NCI-H1694 treated with DMSO at 0.1 percent for 48 hours (cell line): ENCODE results near the gene CLTB.

Experiments used
- DNase-seq: peaks from one replicate; lab custom pipeline; 2025; lab: John Stamatoyannopoulos, UW

Gene CLTB

DNA sequence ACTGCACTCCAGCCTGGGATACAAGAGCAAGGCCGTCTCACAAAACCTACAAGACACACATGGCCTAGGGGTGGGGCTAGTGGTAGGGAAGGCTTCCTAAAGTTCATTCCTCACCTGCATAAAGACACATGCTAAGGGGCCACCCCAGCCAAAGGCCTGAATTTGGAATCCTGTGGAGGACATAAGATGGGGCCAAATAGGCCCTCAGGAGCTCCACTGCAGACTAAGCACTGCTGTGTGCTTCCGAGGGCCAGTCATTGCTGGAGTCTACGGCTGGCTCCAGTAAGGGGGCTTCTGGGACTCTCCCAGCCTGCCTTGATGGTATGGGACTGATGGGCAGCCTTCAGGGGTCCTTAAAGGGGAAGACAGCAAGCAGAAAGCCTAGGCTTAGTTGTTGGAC lies 33.6 kb downstream of the CLTB start:
- DNase-seq, result no peak

DNA sequence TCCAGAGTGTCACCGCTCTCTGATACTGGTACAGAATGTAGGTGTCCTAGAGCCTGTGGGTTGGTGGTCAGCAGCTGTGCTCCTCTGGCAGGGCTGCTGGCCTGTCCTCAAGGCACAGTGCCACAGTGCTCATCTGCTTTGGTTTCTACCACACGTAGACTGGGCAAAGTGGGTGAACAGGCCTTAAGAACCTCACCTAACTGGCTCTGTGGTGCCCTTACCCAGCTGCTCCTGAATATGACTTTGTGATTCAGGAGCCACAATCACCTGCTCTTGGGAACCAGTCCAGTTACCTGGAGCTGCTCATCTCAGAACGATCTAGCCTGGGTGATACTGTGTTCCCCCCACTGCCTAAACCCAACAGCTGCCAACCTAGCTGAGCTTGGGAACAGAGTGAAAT lies 34.4 kb downstream of the CLTB start:
- DNase-seq, result no peak

DNA sequence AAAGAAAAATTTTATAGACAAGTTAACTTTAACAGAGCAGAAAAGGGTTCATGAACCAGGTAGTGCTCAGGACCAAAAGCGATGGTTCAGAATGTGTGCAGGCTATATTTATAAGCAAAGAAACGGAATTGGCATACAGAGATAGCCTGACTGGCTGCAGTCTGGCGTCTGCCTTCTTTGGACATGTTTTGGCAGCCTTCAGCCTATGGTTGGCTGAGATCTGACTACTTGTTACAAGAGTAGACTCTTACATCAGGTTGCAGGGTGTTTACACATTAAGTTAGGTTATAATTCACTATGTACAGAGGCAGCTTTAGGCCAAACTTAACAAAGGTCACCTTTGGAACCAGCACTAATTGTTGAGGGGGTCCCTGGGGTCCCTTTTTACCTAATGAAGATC lies 34.9 kb downstream of the CLTB start:
- DNase-seq, result no peak

DNA sequence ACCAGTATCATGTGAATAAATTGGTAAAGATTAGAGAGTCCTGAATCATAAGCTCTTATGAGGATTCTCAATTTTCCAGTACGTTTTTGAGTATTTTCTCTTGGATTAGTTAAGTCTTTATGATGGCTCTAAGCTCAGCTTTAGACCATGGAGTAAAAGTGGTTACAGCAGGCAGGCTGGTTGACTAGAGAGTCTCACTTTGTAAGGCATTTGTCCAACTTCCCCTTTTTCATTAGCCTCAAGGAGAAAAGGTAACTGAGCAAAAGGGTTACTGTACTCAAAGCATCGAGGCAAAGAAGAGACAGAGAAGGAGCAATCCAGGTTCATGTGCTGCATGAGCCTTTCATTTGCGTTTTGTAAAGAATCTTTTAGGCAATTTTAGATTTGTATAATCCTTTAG lies 36.5 kb downstream of the CLTB start:
- no peak for DNase-seq

DNA sequence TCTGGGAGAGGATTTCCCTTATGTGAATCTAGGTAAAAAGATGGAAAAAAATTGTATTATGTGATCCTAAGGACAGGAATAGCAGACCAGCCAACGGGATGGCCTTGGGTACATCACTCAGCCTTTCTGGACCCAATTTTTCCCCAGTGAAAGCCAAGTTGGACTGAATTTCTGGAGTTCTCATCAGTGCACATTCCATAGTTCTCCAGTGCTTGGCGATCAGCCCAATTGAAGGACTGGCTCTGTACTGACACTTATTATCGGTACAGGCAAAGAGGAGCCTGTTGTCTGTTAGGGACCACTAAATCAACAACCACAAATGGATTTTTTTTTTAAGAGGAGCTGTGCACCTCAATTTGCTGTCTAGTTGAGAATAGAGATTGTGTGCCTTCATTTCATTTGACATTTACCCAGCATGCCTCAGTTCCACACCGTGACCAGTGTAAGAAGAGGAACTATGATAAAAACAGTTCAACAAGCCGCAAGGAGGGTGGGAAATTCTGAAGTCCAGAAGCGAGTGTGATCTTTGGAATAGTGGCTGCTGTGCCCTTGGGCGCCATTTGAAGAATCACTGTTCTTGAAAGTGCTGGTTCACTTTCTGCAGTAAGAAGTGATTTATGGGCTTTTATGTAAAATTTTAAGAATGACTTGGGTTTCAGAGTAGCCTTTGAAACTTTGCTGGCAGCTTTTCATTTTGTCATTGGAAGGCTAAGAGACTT lies 43.1 kb downstream of the CLTB start:
- no peak for DNase-seq

DNA sequence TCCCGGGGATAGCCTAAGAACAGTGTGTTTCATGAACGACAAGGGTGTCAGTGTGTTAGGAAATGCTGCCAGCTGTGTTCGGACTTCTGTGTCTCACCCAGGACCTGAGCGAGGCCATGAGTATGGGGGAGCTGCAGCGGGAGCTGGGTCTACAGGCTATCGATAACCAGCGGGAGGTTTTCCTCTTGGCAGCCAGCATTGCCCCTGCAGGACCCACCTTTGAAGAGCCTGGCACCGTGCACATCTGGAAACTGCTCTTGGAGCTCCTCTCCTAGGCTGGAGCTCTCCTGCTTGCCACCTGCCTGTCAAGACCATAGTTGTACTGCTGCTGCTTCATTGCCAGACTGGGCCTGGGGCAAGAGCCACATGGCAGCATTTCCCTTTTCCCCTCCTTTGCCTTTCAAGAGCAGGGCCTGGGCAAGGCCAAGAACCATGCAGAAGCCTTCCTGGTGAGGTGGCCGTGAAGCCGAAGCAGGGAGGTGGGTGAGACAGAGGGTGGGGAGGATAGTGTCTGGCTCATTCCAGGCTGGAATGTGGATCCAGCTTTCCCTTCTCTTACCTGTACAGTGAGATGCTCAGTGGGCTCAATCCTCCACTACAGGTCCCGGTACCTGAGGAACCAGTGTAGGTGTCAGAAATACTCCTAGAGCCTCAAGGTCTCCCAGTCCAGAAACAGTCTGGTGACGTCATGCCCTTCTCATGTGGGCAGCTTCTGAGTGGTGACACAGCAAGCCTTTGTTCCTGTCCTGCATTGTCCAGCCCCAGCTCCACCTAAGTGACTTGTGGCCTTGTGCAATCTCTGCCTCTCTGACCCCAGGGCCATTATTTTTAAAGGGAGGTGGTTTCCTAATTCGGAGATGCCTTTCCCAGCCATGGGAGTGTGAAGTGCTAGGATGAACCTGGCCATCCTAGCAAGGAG lies 44.5 kb downstream of the CLTB start:
- no peak for DNase-seq

DNA sequence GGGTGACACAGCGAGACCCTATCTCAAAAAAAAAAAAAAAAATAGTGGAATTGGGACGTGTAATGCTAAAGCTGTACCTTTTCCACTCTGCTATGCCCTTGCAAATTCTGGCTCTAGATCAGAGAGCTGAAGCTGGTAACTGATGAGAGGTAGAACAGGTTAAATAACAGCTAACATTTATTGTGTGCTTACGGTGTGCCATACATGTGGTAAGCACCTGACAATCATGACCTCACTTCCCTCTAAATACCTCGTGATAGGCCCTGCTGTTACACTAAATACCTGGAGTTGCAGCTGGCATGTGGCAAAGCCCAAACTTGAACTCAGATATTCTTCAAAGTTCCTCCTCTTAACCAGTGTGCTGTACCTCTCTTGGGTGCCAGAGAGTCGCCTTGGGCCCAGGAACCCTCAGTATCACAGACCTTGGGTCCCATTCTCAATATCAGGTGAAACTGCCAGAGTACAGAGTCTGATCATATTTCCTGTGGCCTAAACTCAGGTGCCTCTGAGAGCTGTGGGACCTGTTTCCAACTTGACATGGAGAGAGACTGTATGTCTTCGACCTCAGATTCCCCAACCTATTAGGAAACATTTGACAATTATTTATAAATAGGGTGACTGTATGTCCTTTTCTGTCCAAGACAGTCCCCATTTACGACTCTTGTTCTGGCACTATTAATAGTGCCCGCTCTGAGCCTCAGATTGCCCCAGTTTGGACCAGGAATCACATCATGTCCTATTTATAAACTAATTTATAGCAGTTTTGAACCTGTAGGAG lies 46.2 kb downstream of the CLTB start:
- no peak for DNase-seq

DNA sequence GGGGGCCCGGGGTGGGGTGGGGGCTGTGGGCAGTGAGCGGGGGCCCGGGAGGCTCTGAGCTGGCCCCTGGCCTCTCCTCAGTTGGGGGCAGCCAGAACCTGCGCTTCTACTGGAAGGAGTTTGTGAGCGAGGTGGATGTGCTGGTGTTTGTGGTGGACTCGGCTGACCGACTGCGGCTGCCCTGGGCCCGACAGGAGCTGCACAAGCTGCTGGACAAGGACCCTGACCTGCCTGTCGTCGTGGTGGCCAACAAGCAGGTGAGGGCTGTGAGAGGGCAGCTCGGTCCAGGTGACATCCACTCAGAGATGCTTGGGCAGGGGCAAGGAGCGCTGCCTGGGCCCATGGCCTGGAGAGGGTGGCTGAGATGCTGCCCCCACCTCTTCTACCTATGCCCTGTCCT lies 47.6 kb downstream of the CLTB start:
- no peak for DNase-seq

DNA sequence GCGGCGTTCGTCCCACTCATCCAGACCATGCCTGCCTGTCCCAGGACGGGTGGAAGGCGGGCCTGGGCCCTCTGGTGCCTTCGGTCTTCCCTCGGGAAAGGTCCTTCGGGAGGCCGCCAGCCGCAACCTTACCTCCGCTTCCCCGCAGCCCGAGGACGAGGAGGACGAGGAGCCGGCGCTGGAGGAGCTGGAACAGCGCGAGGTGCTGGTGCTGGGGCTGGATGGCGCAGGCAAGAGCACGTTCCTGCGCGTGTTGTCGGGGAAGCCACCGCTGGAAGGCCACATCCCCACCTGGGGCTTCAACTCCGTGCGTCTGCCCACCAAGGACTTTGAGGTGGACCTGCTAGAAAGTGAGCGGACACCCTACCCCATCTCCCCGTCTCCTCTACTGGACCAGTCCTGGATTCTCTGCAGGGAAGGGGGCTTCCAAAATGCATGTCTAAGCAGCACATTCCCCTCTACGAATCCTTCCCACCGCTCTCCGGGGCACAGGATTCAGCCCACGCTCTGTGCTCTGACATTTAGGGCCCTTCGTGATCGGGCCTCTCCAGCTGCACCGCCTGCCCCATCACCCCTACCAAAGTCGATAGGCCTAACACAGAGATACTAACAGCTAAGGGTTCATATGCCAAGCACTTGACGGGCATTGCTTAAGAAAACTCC lies 50.0 kb downstream of the CLTB start:
- no peak for DNase-seq

DNA sequence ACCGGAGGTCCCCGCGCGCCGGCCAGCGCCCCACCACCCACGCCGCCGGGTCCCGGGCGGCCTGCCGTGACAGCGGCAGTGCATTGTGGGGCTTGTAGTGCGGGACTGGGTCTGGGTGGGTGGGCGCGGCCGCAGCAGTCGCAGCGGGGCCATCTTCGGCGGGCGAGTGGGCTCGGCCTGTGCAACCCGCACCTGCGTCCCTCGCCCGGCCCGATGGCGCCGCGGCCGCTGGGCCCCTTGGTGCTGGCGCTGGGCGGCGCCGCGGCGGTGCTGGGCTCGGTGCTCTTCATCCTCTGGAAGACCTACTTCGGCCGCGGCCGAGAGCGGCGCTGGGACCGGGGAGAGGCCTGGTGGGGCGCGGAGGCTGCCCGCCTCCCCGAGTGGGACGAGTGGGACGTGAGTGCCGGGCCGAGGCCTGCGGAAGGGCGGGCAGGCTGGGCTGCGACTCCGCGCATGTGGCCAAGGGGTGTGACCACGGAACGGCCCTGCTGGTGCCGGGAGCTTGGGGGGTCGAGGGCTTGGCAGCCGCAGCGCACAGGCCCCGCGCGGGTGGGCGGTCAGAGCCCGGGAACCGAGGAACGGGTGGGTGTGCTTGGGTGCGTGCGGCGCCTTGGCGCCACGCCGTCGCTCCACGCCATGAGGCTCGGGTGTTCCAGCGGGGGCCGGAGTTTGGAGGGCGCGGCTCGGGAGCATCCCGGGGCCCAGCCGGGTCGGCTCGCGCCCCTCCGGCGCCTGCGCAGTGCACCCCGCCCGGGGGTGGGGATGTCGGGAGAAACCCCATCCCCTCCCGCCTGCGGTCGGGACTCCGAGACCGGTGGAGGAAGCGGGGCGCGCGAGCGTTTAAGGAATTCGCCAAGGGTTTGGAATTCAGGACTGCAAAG lies 50.7 kb downstream of the CLTB start, which contains the start of gene ARL10:
TSS of gene ARL10 (plus strand) at position 137 of the 881 bp plus-strand sequence. CDS start at position 214, 77 bp downstream.
- no peak for DNase-seq

DNA sequence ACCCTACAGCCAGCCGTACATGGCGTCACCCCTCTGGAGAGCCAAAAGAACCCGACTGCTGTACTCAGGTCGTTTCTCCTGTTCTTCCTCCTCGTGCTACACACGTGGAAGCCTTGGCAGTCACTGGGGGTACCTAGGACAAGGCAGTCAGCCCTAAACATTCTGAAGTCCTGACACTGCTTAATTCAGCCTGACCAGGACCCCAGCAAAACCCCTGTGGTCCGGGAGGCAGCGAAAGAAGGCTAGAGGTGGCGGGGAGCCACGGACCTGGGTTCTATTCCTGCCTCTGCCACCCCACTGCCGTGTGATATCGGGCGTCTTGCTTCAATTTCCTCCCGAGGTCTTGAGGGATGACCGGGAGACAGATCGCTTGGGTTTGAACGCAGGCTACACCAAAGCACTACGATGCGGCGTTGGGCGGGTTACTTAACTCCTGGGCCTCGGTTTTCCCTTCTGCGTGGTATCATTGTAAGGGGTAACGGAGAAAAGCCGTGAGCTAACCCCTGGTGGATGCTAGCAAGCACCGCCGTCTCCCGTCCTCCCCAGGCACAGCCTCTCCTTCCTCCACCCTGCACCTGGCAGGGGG lies 51.5 kb downstream of the CLTB start:
- DNase-seq, result no peak

DNA sequence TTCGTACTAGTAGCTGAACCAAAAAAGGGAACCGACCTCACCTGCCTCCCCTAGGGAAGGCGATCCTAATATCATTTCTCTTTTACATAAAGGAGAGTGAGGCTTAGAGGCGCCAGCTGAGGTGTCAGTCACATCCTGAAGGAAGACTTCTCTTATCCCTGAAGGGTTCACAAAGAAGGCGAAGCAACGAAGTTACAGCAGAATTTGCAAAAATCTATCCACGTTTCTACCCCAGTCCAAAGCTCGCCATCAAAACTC lies 54.2 kb downstream of the CLTB start:
- no peak for DNase-seq

DNA sequence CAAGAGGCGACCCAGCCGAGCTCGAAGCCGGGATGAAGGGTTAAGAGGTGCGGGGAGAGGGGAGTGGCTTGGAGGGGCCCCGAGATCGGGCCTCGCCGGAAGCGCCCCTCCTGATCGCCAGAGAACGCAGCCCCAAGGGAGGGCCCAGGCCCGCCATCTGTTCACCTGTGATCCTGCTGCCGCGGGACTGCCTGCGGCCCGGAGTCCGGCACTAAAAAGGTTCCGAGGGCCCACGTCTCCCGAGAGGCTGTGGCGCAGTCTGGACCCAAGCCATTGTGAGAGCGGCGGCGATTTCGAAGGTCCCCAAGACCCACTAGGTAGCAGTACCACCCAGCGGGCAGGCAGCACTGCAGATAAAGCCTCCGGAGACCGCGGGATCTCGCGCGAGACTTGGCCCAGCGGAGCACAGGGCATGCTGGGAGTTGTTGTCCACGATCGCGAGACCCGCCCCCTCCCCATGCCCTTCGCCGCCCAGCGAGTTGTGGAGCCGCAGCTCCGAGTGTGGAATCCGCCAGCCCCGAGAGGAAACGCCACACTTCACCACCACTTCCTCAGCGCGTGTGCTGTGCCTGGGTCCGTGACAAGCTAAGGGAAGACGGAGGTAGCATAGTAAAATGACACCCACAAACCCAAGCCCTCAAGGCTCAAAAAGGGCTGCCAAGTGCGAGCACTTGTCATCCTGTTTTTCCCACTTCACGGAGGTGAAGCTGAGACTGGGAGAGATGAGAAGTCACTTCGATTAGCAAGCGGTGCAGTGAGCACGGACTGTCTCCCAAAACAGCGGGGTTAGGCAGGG lies 54.7 kb downstream of the CLTB start, which contains the start of gene KIAA1191:
TSS of gene KIAA1191 (minus strand) at position 328 of the 796 bp plus-strand sequence. CDS start 2,256 bp downstream, outside the sequence.
- peak; percentile 69 for DNase-seq

DNA sequence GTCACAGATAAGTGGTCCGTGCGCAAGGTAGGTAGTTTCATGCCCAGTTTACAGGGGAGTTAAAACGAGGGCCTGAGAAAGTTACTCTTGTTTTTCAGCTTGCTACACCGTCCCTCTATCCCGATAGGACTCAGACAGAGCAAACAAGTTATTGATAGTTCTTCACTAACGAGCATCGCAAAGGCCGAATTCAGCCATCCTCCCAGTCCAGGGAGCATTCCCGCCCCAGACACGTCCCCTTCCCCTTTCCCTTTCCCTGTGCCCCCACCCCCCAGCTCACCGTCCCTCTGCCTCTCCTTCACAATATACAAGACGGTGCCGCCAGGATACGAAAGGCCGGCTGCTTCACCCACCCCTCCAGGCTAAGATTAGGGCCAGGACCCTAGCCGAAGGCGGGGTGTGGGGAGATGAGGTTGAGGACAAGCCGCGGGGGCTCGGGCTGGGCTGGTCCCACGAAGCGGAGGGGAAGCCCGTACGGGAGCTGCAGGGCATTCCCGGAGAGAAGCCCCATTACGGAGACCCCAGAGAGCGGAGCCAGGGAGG lies 55.4 kb downstream of the CLTB start:
- no peak for DNase-seq

DNA sequence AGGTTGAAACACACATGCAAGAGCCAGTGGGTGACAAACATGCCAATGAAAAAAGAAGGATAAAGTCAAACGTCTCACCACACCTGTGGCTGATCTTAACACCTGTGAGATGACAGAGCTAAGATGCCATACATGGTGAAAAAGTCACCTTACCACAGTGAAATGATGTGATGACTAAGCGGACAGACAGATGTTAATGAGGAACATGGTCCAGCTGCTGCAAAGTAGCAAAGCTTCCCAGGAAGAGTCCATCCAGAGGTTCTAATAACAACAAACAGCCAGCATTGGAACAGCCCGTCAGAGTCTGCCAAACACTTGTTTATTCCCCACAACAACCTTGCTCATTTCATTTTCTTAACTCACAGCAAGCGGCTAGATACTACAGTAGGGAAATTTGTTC lies 56.7 kb downstream of the CLTB start:
- no peak for DNase-seq

DNA sequence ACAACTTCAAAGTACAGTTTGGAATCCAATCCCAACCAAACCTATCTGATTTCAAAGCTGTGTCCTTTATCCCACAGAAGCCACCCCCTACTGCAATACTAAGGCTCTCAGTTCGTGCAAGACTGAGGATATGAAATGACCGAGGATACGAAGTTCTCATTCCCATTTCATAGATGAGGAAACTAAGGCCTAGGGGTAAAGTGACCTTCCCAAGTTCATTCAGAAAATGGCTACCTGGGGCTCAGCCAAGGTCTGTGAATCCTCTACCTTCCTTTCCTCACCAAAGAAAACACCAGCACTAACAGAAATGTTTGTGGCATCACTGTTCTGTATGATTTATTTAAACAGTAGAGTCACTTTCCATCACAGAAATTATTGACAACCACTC lies 60.2 kb downstream of the CLTB start:
- no peak for DNase-seq

DNA sequence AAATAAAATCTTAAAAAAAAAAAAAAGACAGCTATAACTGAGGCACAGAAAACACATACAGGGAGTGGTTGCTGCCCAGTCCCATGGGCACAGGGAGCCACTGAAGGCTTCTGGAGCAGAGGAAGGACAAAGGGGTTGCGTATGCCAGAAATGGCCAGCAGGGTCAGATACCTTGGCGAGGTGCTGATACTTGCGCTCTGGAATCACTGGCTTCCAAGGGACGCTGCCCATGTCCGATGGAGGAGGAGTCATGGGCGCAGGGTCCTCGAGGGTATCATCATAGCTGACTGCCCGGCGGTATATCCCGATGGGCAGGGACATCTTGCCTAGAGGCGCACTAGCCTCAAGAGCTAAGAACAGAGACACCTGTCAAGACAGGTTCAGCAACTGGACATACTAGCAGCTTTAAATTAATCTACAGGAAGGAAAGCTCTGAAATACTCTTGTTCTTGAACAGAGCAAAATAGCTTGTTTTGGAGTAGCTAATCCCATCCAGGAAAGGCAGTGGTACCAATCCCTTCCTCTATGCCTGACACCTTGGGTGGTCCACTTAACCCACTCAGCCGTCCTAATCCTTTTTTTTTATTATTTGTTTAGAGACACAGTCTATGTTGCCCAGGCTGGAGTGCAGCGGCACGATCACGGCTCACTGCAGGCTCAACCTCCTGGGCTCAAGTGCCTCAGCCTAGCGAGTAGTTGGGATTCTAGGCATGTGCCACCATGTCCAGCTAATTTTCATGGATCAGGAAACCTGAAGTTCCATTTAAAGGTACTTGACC lies 60.8 kb downstream of the CLTB start:
- no peak for DNase-seq

DNA sequence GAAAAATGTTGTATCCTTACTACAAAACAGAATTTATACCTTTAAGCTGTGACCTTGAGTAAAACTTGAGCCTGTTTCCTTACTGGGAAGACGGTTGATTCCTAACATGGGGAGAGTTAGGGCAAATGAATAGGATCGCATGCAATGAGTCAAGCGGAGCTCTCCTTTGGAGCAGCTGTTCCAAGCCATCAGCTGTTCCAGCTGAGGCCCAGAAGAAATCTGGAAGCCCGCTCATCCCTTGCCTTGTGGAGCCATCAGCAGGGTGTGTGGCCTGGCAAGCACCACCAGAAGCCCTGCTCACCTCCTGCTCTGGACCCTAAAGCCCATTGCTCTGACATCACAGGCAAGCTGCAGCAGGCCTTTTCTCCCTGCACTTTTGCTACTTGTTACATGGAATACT lies 62.8 kb downstream of the CLTB start:
- no peak for DNase-seq
